Pancreas (tissue), 10 donors: ENCODE results near the gene ZFYVE28. TPM values are rescaled to one million over a fixed set of nuclear protein-coding genes. Genes with fewer than 3 reads are reported as not detected.

Experiments used
- ATAC-seq, 4 donors: fragments of 200-7000 bp; cut with Tn5 transposase; one replicate each; pipeline versions ENCODE4 v1.8.0 to v1.9.1; 2020; ENCODE audit warnings: mild to moderate bottlenecking in 4 of 4, moderate library complexity in 4 of 4
- DNase-seq, 6 donors: peaks; one replicate each; pipeline ENCODE4 v3.0.0-alpha.2; 2020
- FAIRE-seq: peaks from 2 replicates; lab custom pipeline; 2012; peaks lifted over from hg19 to GRCh38; lab: Jason Lieb, UNC
- H3K27ac ChIP-seq, 4 donors: fragments of 200-600 bp; sonication (generic); 1 replicate in 3 of 4; 2 replicates in 1 of 4; pipeline versions ENCODE4 v1.5.0 to v1.8.0; 2020
- H3K27me3 ChIP-seq, 4 donors: fragments of 200-600 bp; one replicate each; pipeline ENCODE4 v1.8.0; 2021
- H3K36me3 ChIP-seq, 3 donors: fragments of 200-600 bp; sonication (generic) in 1 of 3; one replicate each; pipeline versions ENCODE4 v1.5.0 to v1.8.0; 2020 to 2021
- H3K4me1 ChIP-seq, 3 donors: fragments of 200-600 bp; one replicate each; pipeline ENCODE4 v1.8.0; 2021
- H3K4me3 ChIP-seq, 4 donors: fragments of 200-600 bp; sonication (generic) in 2 of 4; one replicate each; pipeline versions ENCODE4 v1.5.0 to v1.8.0; 2020 to 2021
- H3K9me3 ChIP-seq, 4 donors: fragments of 200-600 bp; one replicate each; pipeline ENCODE4 v1.8.0; 2021
- CTCF ChIP-seq, 4 donors: fragments of 200-600 bp; sonication (generic) in 3 of 4; IDR thresholded peaks; one replicate each; pipeline versions ENCODE4 v1.5.0 to v1.8.0; 2021; ENCODE audit warnings: antibody characterized with exemption in 4 of 4
- WGBS, 2 donors: extraction: QIAGEN DNeasy Blood & Tissue Kit; methylation state at CpG; one replicate each; pipeline ENCODE4 v1.1.7; 2013; 5-methylcytosine and 5-hydroxymethylcytosine counted together
- intact Hi-C, 3 donors: fragments of 100-400 bp; cut with DNase I; formaldehyde crosslinking; loops; one replicate each; pipeline versions ENCODE4 v1.11.1 to v1.14.2; 2022
- polyA plus RNA-seq, 2 donors: library from polyadenylated mRNA; stranded (reverse); fragments of 200-250 nt; gene quantifications; one replicate each; pipeline ENCODE4 v1.2.3, GENCODE V29; 2013
- total RNA-seq, 6 donors: library from RNA; stranded (reverse); fragmentation: NEBNext Ultra II Directional in 4 of 6; extraction: Animal tissue kit (Norgen Biotek cat#: 25700) in 4 of 6; gene quantifications; one replicate each; pipeline versions ENCODE4 v1.2.1 to v1.2.4, GENCODE V29; 2021 to 2023
- donor health status: healthy with polysubstance abuse.
- donor health status: DM: no; HTN: no; CAD: no; lungs with moderate emphysema.
- donor health status: DM: no; HTN: no; CAD: no.
- donor health status: control.
- donor health status: control.
- donor health status: Bipolar disorder and iron deficiency.
- donor health status: DM: yes; HTN: yes; CAD: no.
- donor health status: DM: no; HTN: no; CAD: no.
- donor health status: DM: no; HTN: no; CAD: no.
- donor health status: DM: yes; HTN: yes; CAD: no.

Gene ZFYVE28
- total and polyA plus RNA-seq, 8 donors = 3.8 to 13.4 (median 6.0) TPM

- Histone ChIP-seq H3K27me3 (no peaks in the 10 kb centered on the region), H3K27ac (no peak overlapping the region), H3K9me3 (no peaks in the 10 kb centered on the region), H3K36me3 (no peaks in the 10 kb centered on the region), H3K4me1 (peaks cover 4 to 9% (median 7%) of the 10 kb centered on the region in 3 donors), H3K4me3 (no peak overlapping the region)
- FAIRE-seq (no peak), ATAC-seq (no peak), DNase-seq (no peak)
- TF ChIP-seq CTCF (IDR thresholded peaks at IDR 0.05) = no peak
- intact Hi-C loops = no loop called here
- WGBS, 2 donors = 81 to 85% methylated on average over 21 of the region's 21 CpGs
Observed at GRCh38 chr4:2396781-2397368, 21.6 kb downstream of the ZFYVE28 start.

GRCh38 chr4:2395584-2395983 is 22.9 kb downstream of the ZFYVE28 start:
- Histone ChIP-seq H3K27ac (no peak overlapping the region), H3K9me3 (no peaks in the 10 kb centered on the region), H3K36me3 (no peaks in the 10 kb centered on the region), H3K4me3 (no peak overlapping the region), H3K27me3 (no peaks in the 10 kb centered on the region), H3K4me1 (no peaks in the 10 kb centered on the region)
- intact Hi-C loops = no loop called here
- no peak for FAIRE-seq
- WGBS, 2 donors = 78 to 79% methylated on average over 9 of the region's 9 CpGs
- DNase-seq = no peak
- no peak for ATAC-seq
- no peak for TF ChIP-seq CTCF (IDR thresholded peaks at IDR 0.05)

- H3K9me3 ChIP-seq = no peaks in the 10 kb centered on the region
- no peaks in the 10 kb centered on the region for H3K27me3 ChIP-seq
- H3K4me1 ChIP-seq = no peaks in the 10 kb centered on the region
- intact Hi-C loops = no loop called here
- no peaks in the 10 kb centered on the region for H3K36me3 ChIP-seq
- DNase-seq = no peak
- no peak overlapping the region for H3K4me3 ChIP-seq
- FAIRE-seq = no peak
- no peak overlapping the region for H3K27ac ChIP-seq
- WGBS, 2 donors = 80 to 85% methylated on average over 9 of the region's 9 CpGs
- no peak for TF ChIP-seq CTCF (IDR thresholded peaks at IDR 0.05)
- no peak for ATAC-seq
Observed at GRCh38 chr4:2395038-2395437, 23.4 kb downstream of the ZFYVE28 start.

GRCh38 chr4:2394528-2394927 is 23.9 kb downstream of the ZFYVE28 start:
- Histone ChIP-seq H3K27ac (no peak overlapping the region), H3K27me3 (no peaks in the 10 kb centered on the region), H3K9me3 (no peaks in the 10 kb centered on the region), H3K4me3 (no peak overlapping the region), H3K4me1 (no peaks in the 10 kb centered on the region), H3K36me3 (no peaks in the 10 kb centered on the region)
- no peak for FAIRE-seq
- no peak for TF ChIP-seq CTCF (IDR thresholded peaks at IDR 0.05)
- 94 to 95% methylated on average over 17 of the region's 17 CpGs for WGBS, 2 donors
- no peak for DNase-seq
- ATAC-seq = no peak
- intact Hi-C loops = no loop called here
